Activated CD4-positive, alpha-beta T cell treated with anti-CD3 and anti-CD28 coated beads for 48 hours (primary cell): ENCODE results near the gene ETNK2.

Experiments used
- DNase-seq: peaks from one replicate; pipeline ENCODE4 v3.0.0-alpha.2; 2020

ETNK2 gene

DNA sequence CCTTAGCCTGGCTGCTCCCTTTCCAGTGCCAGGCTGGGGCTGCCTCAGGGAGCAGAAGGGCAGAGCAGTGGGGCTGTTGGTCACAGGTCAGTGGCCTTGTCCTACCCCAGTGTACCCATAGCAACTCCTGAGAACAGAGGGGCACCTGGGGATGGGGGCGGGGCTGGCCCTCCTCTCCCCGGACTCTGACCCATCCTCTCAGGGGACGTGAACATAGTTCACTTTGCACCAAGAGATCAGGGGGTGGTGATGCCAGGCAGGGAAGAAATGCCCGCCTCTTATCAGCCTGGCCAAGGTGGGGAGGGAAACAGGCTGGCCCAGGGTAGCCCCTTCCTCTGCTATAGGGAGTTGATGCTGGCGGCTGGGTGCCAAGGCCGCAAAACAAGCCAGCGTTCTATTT lies 4.9 kb downstream of the ETNK2 start:
- DNase-seq, result no peak

DNA sequence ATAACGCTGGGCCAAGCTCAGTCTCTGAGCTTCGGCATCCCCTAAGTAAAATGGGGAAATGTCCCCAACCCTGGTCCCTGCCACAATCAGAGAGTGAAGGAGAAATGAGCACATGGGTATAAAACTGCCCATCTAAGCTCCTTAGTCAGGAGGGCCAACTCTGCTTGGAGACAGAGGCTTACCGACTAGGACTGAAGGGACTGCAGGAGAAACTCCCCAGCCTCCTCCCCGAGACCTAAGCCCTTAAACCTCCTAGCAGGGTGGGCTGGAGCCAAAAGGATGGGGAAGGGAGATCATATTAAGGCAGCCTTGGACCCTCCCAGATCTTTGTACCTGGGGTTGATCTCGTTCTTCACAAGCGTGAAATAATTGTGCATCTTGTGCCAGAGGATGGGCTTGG lies 5.5 kb downstream of the ETNK2 start:
- no peak for DNase-seq

DNA sequence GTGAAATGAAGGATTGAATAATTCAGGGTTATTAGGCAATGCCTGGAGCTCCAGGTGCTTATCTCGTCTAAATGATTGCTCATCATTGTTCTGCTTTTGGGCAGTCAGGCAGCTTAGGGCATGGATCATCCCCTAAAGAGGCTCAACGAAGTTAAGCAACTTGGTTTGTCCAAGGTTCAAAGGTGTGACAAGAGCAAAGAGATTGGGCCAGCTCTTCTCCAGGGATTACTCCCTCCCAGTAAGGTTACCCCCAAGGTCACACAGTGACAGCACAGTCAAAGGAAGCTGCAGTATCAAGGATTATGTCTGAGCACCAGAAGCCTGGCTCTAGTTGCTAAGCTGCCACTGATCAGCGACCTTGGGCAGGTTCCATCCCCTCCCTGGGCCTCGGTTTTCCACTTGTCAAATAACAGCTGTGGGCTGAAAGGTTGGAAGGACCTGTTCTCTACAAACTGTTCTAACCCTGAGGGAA lies 6.8 kb downstream of the ETNK2 start:
- DNase-seq, result no peak

DNA sequence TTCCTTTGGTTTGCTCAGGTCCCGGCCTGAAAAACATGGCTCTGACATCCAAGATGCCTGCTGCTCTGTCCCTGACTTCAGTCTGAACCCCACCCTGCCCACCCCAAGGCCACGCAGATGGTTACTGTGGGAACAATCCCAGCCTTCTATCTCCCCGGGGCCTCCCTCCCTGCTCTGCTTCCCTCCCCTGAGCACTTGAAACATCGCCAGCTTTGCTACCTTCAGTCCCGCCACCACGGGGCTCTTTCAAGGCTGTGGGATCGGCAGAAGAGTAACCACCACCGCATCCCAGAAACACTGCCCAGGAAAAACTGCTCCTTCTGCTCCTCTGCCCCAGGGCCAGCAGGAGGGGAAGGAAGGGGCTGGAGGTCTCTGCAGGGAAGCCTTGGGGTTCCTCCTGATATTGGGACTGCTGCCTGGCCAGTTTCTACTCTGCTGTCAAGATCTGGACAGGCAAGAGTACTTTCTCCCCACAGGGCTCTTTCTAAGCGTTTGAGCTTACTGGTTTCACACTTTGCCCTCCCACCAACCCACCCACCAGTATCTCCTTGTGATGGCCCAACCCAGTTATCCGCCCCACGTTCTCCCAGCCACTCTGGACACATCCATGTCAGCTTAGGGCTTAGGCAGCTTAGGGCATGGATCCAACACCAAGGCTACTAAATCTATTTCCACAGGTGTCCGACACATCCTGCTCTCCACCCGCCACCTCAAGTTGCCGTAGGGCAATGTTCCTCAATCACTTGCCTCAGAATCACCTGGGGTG lies 8.4 kb downstream of the ETNK2 start:
- DNase-seq, result no peak

DNA sequence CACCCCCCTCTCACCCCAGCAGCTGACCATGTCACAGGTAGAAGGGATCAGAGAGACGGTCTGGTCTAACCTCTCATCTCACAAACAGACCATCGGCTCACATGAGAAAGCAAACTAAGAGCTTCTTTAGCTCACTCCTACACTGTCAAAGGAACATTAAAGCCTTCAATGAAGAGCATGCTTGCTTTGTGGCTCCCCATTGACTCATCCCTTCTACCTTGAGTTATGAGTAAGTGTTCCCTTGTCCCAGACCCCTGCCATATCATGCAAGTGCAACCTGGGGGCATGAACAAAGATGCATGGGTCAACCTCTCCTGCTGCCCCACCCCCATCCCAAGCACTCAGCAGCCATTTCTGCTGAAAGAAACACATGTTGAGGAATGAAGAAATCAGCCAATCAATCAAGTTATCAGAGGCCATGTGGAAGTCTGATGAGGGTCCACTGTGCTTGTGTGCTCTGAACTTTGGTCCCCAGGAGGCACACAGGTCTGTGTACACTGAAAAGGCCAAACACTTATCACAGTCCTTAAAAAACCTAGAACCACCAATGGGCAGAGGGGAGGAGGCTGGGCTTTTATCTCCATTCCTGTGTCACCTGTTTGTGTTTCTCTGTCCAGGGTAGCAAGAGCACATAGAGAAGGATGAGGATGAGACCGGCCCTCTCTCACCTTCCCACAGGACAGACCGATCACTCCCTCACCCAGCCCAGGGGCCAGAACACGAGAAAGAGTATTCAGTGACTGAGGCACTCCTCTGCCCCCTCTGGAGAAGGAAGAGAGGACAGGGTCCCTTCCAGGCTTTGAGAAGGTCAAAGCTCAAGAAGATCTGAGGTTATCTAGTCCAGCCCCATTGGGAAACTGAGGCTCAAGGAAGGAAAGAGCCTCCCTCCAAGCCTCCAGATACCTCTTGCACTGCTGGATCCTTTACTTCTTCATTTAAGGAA lies 9.5 kb downstream of the ETNK2 start:
- no peak for DNase-seq

DNA sequence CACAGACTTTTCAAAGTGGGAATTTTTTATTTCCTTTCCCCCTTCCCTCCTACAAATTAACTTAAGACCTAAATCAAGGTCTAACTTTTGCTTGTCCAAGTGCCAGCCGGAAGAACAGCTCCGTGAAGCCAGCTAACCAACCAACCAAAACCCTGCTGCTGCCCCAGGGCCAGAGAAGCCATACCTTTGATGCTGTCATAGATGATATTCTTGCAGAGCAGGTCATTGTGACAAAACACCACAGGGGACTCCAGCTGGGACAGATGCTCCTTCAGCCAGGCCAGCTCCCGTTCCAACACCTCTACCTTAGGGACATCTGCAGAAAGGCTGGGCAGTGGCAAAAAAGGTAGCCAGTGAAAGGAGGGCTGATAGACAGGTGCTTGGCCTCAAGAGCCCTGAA lies 10.7 kb downstream of the ETNK2 start:
- DNase-seq, result no peak

DNA sequence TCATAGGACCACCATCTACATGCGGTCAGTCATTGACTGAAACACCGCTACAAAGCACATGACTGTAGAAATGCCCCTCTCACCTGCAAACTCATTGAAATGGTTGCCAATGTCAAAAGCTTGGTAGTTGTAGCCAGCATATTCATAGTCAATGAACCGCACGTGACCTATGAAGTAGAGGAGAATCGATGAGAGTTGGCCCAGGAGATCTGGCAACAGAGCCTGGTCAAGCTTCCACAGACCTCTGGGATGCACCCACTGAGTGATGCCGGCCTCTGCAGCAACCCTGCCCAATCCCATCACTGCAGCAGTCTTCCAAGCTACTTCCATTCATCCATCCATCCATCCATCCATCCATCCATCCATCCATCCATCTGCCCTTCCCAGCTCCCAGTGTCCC lies 11.9 kb downstream of the ETNK2 start:
- DNase-seq, result no peak

DNA sequence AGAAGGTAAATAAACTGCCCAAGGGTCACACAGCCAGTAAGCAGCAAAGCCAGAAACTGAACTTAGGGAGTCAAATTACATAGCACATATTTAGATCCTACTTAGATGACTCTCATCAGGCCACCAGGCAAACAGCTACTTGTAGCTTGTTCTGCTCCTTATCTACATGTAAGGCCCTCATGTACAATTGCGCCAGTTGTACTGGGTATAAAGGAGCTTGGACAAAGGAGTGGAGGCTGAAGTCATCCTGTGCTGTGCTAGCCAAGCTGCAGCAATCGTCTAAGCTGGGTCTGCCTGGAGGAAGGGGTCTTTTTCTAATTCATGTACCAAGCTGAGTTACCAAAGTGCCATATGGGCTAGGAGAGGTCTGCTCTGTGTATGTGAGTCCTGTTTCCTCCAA lies 12.8 kb downstream of the ETNK2 start:
- no peak for DNase-seq

DNA sequence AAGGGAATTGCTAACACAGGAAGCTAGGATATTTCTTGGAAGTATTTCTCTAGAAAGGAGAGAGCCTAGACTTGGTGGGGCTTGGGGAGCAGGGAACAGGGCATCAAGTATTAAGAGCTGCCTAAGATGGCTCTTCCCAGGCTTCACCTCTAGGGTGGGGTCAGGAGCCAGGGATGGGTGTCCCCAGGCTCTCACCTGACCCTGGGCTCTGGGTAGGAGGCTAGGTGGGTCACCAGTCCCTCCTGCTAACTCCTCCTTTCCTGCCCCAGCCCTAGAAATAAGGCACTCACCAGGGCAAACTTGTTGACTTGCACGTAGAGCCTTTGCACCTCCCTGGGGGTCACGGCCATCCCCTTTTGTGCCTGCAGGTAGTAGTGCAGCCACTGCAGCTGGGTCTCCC lies 15.0 kb downstream of the ETNK2 start:
- DNase-seq, result no peak

DNA sequence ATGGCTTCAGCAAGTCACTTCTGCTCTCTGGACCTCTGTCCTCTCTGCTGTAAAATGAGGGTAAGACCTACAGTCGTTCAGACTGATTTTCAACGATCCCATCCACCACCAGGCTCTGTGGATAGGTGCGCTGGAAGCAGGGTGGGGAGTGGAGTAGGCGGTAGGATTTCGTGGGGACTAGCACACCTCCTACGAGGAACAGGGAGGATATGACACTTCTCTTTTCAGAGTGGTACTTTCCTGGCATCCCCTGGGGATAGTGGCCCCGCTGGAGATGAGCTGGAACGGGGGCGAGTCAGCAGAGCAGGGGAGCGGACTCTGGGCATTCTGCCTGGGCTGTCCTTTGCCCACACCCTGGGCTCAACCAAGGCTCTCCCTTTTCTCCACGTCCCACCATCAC lies 17.7 kb downstream of the ETNK2 start:
- DNase-seq, result no peak

DNA sequence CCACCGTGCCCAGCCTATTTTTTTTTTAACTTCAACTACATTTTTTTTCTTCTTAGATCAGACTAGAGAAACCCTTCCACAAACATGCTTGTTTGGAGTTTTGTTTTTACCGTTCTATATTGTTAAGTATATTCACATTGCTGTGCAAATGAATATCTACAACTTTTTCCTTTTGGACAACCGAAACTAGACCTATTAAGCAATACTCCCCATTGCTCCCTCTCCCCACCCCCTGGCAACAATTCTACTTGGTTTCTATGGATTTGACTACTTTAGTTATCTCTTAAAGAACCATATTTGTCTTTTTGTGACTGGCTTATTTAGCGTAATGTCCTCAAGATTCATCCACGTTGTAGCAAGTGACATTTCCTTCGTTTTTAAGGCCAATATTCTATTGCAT lies 19.1 kb downstream of the ETNK2 start:
- DNase-seq, result no peak

DNA sequence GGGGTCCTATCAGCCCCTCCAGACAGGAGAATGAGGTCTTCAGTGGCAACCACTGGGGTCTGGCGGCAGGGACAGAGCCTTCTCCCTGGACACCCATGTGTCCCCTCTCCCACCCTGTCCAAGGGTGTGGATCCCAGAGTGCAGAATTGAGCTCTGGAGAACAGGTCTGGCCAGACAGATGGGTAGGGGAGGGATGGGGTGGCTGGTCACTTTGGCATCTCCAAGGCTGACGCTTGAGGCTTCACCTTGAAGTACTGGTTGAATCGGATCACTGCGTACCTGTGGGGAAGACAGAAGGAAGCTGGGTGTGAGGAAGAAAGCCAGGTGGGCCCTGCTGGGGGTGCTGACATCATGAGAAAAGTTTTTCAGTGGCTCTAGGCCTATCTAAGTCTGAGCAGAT lies 19.9 kb downstream of the ETNK2 start:
- no peak for DNase-seq

DNA sequence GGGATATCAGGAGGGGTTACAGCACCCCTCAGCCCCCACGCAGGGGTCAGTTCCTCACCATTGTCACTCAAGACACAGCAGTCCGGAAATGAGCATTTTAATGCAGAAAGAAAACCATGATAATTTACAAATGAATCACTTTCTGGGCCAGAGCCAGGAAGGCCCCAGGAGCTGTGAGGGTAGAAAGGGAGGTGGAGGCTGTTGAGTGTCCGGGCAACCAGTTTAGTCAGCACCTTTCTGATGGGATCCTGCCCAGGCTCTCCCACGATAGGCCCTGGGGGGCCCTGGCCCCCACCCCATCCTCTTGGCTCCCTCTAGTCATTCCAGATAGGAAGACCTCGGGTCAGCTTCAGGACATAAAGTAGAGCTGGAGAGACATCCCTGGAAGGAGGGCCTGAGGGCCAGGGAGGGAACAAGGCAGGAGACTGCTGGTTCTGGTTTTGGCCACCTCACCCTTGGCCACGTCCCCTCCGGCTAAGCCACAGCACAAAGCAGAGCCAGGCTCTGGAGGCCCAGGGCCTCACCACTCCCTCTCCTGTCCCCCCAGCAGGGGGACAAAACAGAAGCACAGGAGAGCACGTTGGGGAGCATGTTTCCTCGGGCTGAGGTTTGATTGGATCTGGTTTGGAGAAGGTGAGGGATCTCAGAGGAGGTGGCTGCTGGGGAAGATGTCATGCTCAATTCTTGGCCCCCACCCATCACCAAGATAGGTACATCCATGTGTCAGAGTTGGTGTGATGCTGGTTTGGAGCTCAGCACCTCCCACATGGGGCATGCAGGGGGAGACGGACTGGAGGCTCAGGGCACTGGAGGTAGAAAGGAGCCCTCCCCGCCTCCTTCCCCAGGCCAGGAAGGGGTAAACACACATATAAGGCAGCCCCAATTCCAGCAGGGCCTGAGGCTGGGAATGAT lies 20.6 kb downstream of the ETNK2 start:
- DNase-seq, result no peak

DNA sequence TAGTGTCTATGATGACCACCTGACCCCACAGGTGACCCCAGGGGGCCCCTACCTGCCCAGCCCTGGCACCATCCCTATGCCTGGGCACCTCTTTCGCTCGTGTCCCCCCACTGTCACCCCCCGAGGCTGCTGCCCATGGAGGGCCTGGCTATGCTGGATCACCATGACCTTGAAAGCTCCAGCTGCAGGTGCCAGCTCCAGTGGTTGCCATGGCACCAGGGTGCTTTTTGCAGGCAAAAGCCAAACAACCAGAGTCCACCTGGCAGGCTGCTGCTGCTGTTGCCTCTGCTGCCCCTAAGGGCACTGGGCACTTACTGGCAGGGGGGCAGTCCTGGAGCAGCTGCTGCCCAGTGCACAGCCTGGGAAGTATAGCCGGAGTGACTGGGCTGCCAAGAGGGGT lies 21.7 kb downstream of the ETNK2 start:
- DNase-seq, result no peak

DNA sequence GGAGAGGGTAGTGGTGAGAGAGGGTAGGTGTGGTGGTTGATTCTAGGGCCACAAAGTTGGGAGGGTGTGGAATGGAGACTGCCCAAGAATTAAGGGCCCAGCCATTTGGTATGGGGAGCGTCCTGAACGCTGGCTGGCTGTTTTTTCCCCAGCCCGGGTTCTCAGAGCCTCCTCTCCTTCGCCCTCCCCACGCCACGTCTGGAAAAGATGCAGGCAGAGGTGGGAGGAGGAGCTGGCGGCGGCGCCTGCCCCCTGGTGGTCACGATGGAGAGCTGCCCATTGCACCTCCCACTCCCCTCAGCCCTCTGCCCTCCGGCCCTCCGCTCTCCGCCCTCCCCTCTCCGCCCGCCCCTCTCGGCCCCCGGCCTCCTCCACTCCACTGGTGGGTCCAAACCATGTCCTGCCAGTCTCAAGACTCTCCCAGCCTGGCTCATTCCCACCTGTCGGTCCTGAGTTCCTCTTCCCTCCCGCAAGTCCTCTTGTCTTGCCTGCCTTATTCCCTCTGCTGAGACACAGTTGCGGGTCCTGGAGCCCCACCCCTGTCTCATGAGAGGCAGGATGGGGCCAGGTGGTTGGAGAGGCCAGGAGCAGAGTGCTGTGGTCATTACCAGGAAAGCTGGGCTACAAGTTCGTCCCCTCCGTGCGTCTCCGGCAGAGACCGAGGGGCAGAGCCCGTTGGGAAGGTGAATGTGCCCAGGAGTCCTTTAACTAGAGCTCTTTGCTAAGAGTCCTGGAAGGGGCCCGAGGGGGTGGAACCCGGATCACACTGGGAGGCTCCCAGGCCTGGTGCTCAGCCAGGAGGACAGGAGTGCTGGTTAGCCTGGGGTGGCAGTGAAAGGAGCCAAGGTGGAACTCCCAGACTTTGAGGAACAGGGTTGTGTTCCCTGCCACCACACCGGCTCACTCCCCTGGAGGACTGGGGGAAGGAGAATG lies 22.6 kb downstream of the ETNK2 start:
- DNase-seq, result peak; percentile 74

DNA sequence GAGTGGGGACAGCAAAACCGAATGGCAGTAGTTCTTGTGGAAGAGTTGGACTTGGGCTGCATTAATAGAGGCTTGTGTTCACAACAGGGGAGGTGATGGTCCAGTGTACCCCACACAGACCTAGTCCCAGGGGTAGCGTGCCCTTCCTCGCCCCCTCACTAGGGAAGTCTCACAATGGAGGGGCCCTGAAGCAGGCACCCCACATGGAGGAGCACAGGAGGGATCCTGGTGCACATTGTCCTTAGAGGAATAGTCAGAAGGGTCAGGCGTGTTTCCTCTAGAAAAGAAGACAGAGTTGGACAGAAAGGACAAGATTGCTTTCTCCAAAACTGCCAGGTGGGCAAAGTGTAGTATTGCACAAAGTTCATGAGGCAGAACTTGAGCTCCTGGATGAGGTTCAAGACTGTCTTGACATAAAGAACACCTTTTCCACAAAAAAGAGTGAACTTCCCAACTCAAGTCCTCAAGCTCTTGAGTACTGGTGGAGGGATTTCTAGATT lies 23.3 kb downstream of the ETNK2 start:
- no peak for DNase-seq

DNA sequence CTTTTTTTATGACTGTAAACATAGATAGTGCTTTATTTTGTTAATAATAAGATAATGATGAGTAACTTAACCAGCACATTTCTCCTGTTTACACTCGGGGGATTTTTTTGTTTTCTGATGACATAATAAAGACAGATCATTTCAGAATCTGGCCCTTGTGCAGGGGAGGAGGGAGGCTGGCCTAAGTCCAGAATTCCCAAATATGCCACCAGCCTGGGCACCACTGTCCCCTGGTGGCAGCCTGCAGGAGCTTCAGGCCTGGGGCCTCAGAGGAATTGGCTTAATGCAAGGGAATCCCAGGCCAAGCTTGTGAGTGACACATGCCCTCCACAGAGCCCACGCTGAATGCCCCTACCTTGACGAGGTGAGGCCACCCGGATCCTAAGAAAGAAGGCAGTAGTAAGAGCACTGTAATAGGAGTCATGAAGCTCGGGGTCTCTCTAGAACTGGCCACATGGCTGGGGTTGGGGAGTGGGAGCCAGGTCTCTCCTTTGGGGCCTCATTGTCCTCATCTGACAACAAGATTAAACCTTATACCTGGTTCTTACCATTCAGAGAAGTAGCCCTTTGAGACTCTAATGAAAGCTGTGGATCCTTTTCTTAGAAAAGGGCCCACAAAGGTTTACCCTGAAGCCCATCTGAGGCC lies 24.1 kb downstream of the ETNK2 start:
- DNase-seq, result peak; percentile 27

DNA sequence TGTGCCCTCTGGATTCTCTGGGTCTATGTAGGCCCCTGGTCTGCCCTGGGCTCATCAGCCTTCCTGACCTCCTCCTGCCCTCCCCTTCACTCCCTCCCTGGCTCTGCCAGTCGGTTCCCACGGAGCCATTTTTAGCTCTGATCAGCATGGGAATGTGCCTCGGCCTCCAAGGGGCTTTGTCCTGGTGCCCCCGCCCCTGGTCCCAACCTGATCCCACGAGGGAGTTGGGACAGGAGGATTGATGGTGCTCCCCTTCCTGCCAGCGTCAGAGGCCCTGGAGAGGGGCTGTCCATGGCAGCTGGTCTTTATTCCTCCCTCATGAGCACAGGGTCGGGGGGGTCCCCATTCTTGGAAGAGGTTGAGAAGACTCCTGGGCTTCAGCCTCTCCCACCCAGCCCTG lies 24.9 kb downstream of the ETNK2 start:
- DNase-seq, result no peak

DNA sequence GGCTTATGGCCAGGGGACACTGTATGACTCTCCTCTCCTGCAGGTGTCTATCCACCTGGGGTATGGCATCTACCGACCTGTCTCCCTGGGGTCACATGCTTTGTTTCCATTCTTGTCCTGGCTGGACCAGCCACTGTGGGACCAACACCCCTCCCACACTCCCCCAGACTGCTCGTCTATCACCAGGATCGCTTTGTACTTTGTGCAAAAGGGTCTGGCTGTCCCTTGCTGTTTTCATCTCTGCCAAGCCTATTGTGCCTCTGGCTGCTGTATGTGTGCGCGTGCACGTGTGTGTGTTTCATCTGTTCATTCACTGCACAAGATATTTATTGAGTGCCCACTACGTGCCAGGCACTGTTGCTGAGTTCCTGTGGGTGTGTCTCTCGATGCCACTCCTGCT lies 25.5 kb downstream of the ETNK2 start:
- no peak for DNase-seq

DNA sequence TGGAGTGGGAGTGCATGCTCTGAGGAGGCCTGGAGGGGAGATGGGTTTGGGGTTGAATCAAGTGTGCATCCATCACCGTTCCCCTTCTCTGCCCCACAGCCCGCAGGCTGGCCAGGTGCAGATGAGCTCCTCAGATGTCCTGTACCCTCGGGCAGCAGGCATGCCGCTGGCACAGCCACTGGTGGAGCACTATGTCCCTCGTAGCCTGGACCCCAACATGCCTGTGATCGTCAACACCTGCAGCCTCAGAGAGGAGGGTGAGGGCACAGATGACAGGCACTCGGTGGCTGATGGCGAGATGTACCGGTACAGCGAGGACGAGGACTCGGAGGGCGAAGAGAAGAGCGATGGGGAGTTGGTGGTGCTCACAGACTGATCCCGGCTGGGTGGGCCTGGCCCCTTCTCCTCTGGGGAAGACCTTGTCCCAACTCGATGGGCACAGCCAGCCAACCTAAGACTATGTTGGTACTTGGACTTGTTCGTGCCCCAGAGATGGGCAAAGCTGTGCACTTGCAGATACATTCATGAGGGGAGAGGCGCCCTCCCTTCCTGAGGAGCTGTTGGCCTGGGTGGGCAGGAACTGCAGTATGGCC lies 26.0 kb downstream of the ETNK2 start:
- no peak for DNase-seq

DNA sequence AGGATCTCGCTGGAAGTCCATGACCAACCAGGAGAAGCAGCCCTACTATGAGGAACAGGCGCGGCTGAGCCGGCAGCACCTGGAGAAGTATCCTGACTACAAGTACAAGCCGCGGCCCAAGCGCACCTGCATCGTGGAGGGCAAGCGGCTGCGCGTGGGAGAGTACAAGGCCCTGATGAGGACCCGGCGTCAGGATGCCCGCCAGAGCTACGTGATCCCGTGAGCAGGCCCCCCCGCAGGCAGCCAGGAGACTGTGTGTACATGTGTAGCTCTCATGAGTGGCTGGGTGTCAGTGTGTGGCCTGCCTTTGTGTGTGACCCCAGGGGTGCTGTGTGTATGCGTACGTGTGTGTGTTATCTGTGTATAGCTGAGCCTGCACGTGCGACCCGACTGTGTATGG lies 27.2 kb downstream of the ETNK2 start:
- DNase-seq, result no peak
